ENCODE data around the gene SALL1.

SALL1 gene

DNA sequence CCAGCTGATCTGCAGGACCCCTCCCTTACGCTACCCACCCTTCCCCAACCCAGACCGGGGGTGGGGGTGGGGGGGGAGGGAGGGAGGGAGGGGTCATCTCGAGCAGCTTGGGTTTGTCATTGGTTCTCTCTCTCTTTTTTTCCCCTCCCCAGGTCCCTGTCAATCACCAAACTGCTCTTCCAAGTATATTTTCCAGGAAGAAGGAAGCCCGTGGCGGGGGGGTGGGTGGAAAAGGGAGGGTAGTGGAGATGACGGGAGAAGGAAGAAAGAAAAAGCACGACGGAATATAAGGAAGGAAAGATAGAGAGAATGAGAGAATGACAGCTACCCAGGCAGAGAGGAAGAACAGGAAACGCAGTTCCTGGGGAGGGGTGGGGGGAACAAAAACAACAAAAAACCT is 17.9 kb downstream of the SALL1 start:
- Histone ChIP-seq H3K4me1 (ENCODE audit: control insufficient read depth in 5 of 5, insufficient read depth in 5 of 5, low read length in 5 of 5) (peaks cover 0 to 11% (median 5%) of the 10 kb centered on the region in 5 donors), H3K27me3 (ENCODE audit: control insufficient read depth in 5 of 5, insufficient read depth in 4 of 5, low read length in 5 of 5) (peaks cover 11 to 21% (median 16%) of the 10 kb centered on the region in 5 donors), H3K4me3 (ENCODE audit: low read depth in 1 of 5, low read length in 5 of 5) (no peak overlapping the region), H3K27ac (ENCODE audit: low read depth, low read length) (no peak overlapping the region), H3K36me3 (ENCODE audit: control insufficient read depth in 5 of 5, insufficient read depth in 5 of 5, low read length in 5 of 5) (no peaks in the 10 kb centered on the region), H3K9ac (ENCODE audit: low read length in 5 of 5) (no peak overlapping the region), H3K9me3 (ENCODE audit: control insufficient read depth in 5 of 5, low read length in 5 of 5) (no peaks in the 10 kb centered on the region)

DNA sequence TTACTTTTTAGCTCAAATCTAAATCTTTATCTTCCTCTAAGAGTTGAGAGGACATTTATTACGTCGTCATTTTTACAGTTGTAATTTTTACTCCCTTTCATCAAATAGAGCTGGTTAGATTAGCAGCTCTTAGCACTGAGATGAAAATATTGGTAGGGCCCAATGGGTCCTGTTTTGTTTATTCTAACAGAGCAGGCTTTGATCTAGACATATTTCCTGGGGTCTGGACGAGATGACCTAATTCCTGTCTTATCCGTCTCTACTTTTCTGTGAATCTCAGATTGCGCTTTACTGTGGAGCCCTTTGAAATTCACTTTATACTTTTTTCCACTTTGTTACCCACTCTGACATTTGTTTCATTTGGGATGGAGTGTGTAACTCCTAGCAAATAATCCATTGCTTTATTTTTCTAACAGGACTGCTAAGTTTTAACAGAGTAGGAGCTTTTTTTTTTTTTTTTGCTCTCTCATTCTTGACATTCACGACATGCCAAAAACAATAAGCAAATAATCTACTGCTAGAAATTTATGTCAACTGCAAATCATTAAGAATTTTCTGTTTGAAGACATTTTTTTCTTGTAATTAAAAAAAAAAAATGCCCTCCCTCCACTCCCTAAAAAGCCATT is 18.5 kb downstream of the SALL1 start:
- Histone ChIP-seq H3K9me3 (ENCODE audit: control insufficient read depth in 5 of 5, low read length in 5 of 5) (no peaks in the 10 kb centered on the region), H3K27me3 (ENCODE audit: control insufficient read depth in 5 of 5, insufficient read depth in 4 of 5, low read length in 5 of 5) (peaks cover 11 to 21% (median 16%) of the 10 kb centered on the region in 5 donors), H3K4me3 (ENCODE audit: low read depth in 1 of 5, low read length in 5 of 5) (no peak overlapping the region)

DNA sequence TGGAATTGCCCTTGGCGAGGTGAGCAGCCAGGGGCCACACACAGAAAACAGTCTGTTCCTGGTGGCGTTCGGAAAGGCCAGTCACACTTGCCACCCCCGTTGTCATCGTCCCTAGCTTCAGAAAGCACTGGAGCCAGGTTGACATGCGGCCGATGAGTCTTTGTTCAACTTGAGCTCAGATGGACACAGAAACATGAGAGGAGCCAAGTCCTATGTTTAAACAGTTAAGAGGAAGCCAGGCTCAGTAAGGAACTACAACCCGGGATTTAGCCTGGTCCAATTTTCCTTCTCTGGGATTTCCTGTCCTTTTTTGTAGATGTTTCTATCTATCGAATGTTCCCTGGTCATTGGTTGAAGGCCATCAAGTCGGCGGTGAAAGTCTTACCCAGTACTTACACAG is 19.5 kb downstream of the SALL1 start:
- H3K27ac ChIP-seq (ENCODE audit: low read depth, low read length), result no peak overlapping the region

More for the DNA sequence above, 18.5 kb downstream of the SALL1 start:
- Histone ChIP-seq H3K4me1 (ENCODE audit: control insufficient read depth in 5 of 5, insufficient read depth in 5 of 5, low read length in 5 of 5) (peaks cover 0 to 11% (median 5%) of the 10 kb centered on the region in 5 donors), H3K36me3 (ENCODE audit: control insufficient read depth in 5 of 5, insufficient read depth in 5 of 5, low read length in 5 of 5) (no peaks in the 10 kb centered on the region), H3K27ac (ENCODE audit: low read depth, low read length) (no peak overlapping the region), H3K9ac (ENCODE audit: low read length in 5 of 5) (no peak overlapping the region)

DNA sequence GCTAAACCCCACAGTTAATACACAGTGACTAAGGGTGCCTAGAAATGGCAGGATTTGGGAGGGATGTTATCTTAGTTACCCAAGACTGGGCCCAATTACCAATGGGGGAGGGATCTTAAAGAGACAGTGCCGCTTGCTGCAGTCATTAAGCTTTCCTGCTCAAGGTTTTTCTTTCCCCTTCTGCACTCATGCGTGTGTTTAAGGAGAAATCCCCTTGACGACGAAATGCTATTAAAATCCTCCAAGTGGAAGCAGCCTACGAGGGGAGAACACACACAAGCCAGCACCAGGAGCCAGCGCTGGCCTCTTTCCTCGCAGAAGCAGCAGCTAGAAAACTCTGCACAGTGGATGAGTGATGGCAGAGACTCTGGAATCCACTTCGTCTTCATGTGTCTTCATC is 22.0 kb downstream of the SALL1 start:
- Histone ChIP-seq H3K27me3 (ENCODE audit: control insufficient read depth in 5 of 5, insufficient read depth in 4 of 5, low read length in 5 of 5) (peaks cover 5 to 12% (median 10%) of the 10 kb centered on the region in 5 donors), H3K27ac (ENCODE audit: low read depth, low read length) (no peak overlapping the region), H3K9me3 (ENCODE audit: control insufficient read depth in 5 of 5, low read length in 5 of 5) (no peaks in the 10 kb centered on the region), H3K36me3 (ENCODE audit: control insufficient read depth in 5 of 5, insufficient read depth in 5 of 5, low read length in 5 of 5) (no peaks in the 10 kb centered on the region), H3K4me3 (ENCODE audit: low read depth in 1 of 5, low read length in 5 of 5) (no peak overlapping the region), H3K4me1 (ENCODE audit: control insufficient read depth in 5 of 5, insufficient read depth in 5 of 5, low read length in 5 of 5) (peaks cover 0 to 6% (median 0%) of the 10 kb centered on the region in 5 donors), H3K9ac (ENCODE audit: low read length in 5 of 5) (no peak overlapping the region)

More for the DNA sequence above, 19.5 kb downstream of the SALL1 start:
- Histone ChIP-seq H3K9ac (ENCODE audit: low read length in 5 of 5) (no peak overlapping the region), H3K4me1 (ENCODE audit: control insufficient read depth in 5 of 5, insufficient read depth in 5 of 5, low read length in 5 of 5) (peaks cover 0 to 11% (median 5%) of the 10 kb centered on the region in 5 donors), H3K9me3 (ENCODE audit: control insufficient read depth in 5 of 5, low read length in 5 of 5) (no peaks in the 10 kb centered on the region), H3K4me3 (ENCODE audit: low read depth in 1 of 5, low read length in 5 of 5) (no peak overlapping the region), H3K27me3 (ENCODE audit: control insufficient read depth in 5 of 5, insufficient read depth in 4 of 5, low read length in 5 of 5) (peaks cover 11 to 19% (median 14%) of the 10 kb centered on the region in 5 donors), H3K36me3 (ENCODE audit: control insufficient read depth in 5 of 5, insufficient read depth in 5 of 5, low read length in 5 of 5) (no peaks in the 10 kb centered on the region)

DNA sequence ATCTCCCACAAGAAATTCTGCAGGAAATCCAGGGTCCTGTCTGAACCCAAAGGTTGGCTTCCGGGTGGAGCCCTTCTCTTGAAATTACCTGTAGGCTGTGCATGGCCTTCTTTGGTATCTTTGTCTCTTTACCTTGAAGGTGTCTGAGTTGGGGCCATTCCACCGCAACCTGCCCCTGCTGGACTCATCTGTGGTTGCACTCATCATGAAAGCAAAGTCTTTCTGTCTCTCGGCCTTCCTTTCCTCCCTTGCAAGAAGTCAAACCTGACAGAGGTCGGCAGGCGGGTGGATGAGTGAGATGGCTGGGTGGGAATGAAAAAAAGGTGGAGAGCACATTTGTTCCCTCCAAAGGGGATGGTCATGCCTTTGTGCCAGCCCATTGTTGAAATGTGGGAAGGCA is 25.1 kb downstream of the SALL1 start:
- no peak overlapping the region for H3K4me3 ChIP-seq (ENCODE audit: low read depth in 1 of 5, low read length in 5 of 5)
- H3K4me1 ChIP-seq (ENCODE audit: control insufficient read depth in 5 of 5, insufficient read depth in 5 of 5, low read length in 5 of 5), result no peaks in the 10 kb centered on the region
- peaks cover 0 to 8% (median 3%) of the 10 kb centered on the region in 5 donors for H3K27me3 ChIP-seq (ENCODE audit: control insufficient read depth in 5 of 5, insufficient read depth in 4 of 5, low read length in 5 of 5)
- H3K27ac ChIP-seq (ENCODE audit: low read depth, low read length), result no peak overlapping the region
- H3K36me3 ChIP-seq (ENCODE audit: control insufficient read depth in 5 of 5, insufficient read depth in 5 of 5, low read length in 5 of 5), result no peaks in the 10 kb centered on the region
- no peaks in the 10 kb centered on the region for H3K9me3 ChIP-seq (ENCODE audit: control insufficient read depth in 5 of 5, low read length in 5 of 5)
- no peak overlapping the region for H3K9ac ChIP-seq (ENCODE audit: low read length in 5 of 5)

- H3K27ac ChIP-seq (ENCODE audit: low read depth, low read length), result no peak overlapping the region
- H3K4me1 ChIP-seq (ENCODE audit: control insufficient read depth in 5 of 5, insufficient read depth in 5 of 5, low read length in 5 of 5), result no peaks in the 10 kb centered on the region
These were observed 26.2 kb downstream of the SALL1 start for GRCh38 chr16:51124896-51125295.

DNA sequence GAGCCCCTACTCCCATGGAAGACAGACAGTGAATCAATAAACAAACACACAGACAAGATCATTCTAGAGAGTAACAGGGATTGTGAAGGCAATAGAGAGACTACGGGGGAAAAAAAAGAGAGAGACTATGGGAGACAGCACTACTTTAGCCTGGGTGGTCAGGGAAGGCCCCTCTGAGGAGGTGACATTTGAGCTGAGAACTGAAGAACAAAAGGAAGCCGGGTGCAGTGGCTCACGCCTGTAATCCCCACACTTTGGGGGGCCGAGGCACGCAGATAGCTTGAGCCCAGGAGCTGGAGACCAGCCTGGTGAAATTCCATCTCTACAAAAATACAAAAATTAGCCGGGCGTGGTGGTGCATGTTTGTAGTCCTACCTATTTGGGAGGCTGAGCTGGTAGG is 29.2 kb downstream of the SALL1 start:
- H3K4me1 ChIP-seq (ENCODE audit: control insufficient read depth in 5 of 5, insufficient read depth in 5 of 5, low read length in 5 of 5), result no peaks in the 10 kb centered on the region
- H3K9ac ChIP-seq (ENCODE audit: low read length in 5 of 5), result no peak overlapping the region
- H3K4me3 ChIP-seq (ENCODE audit: low read depth in 1 of 5, low read length in 5 of 5), result no peak overlapping the region
- H3K36me3 ChIP-seq (ENCODE audit: control insufficient read depth in 5 of 5, insufficient read depth in 5 of 5, low read length in 5 of 5), result no peaks in the 10 kb centered on the region
- H3K27ac ChIP-seq (ENCODE audit: low read depth, low read length), result no peak overlapping the region
- peaks cover 0 to 8% (median 3%) of the 10 kb centered on the region in 5 donors for H3K27me3 ChIP-seq (ENCODE audit: control insufficient read depth in 5 of 5, insufficient read depth in 4 of 5, low read length in 5 of 5)
- H3K9me3 ChIP-seq (ENCODE audit: control insufficient read depth in 5 of 5, low read length in 5 of 5), result no peaks in the 10 kb centered on the region

More at GRCh38 chr16:51124896-51125295, 26.2 kb downstream of the SALL1 start:
- Histone ChIP-seq H3K4me3 (ENCODE audit: low read depth in 1 of 5, low read length in 5 of 5) (no peak overlapping the region), H3K9ac (ENCODE audit: low read length in 5 of 5) (no peak overlapping the region), H3K27me3 (ENCODE audit: control insufficient read depth in 5 of 5, insufficient read depth in 4 of 5, low read length in 5 of 5) (peaks cover 0 to 8% (median 3%) of the 10 kb centered on the region in 5 donors), H3K9me3 (ENCODE audit: control insufficient read depth in 5 of 5, low read length in 5 of 5) (no peaks in the 10 kb centered on the region), H3K36me3 (ENCODE audit: control insufficient read depth in 5 of 5, insufficient read depth in 5 of 5, low read length in 5 of 5) (no peaks in the 10 kb centered on the region)

DNA sequence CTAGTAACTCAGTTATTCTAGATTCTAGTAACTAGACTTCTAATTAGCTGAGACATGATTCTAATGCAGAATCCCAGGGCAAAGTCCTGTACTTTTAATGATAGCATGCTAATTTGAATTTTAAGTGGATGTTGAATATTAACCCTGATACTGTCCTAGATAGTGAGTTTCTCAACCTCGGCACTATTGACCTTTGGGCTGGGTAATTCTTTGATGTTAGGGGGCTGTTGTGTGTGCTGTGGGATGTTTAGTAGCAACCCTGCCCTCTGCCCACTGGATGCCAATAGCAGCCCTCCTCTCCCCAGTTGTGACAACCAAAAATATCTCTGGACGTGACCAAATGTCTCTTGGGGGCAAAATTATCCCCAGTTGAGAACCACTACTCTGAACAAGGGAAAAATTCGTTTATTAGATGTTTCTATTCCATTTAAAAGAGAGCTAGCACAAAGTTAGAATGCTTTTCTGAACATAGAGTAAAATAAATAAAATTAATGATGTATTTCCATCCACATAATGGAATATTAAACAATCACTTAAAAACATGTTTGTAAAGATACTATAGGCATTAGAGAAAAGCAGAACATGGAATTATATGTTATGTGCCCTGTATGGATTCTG is 30.2 kb downstream of the SALL1 start:
- H3K27me3 ChIP-seq (ENCODE audit: control insufficient read depth in 5 of 5, insufficient read depth in 4 of 5, low read length in 5 of 5), result peaks cover 0 to 13% (median 3%) of the 10 kb centered on the region in 5 donors

DNA sequence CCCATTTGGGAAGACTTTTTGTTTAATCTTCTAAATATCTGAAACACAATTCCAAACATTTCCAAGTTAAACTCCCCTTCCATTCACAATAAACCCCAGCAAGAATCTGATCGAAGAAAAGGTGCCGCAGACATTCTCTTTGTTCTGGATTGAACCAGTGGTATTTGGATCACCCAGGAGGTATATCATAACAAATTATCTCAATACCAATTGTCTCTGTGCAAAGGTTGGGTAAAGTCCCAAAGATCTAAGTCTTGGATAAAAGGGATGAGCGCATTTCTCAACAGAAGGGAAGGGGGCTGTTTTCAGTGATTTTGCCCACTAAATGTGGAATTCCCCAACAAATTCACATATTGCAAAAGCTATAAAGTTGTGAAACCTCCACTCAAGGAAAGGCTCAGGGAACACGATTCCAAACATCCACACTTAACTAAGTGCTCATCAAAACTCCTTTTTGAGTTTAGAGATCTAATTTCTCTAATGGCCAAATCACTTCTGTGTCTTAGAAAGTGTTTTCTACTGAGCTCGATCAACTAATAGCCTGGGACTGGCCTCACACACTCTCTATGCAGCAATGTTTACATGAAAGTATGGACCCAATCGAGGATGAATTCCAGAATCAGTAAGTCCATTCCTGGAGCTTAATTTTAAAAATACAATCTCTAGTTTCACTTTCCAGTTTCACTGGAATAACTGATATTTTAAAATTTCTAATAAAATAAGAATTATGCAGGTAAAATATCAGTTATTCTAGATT is 30.9 kb downstream of the SALL1 start:
- no peak overlapping the region for H3K9ac ChIP-seq (ENCODE audit: low read length in 5 of 5)

More for the DNA sequence above, 30.2 kb downstream of the SALL1 start:
- no peak overlapping the region for H3K27ac ChIP-seq (ENCODE audit: low read depth, low read length)
- H3K9ac ChIP-seq (ENCODE audit: low read length in 5 of 5), result no peak overlapping the region
- no peaks in the 10 kb centered on the region for H3K36me3 ChIP-seq (ENCODE audit: control insufficient read depth in 5 of 5, insufficient read depth in 5 of 5, low read length in 5 of 5)
- H3K9me3 ChIP-seq (ENCODE audit: control insufficient read depth in 5 of 5, low read length in 5 of 5), result no peaks in the 10 kb centered on the region
- no peak overlapping the region for H3K4me3 ChIP-seq (ENCODE audit: low read depth in 1 of 5, low read length in 5 of 5)
- H3K4me1 ChIP-seq (ENCODE audit: control insufficient read depth in 5 of 5, insufficient read depth in 5 of 5, low read length in 5 of 5), result no peaks in the 10 kb centered on the region

DNA sequence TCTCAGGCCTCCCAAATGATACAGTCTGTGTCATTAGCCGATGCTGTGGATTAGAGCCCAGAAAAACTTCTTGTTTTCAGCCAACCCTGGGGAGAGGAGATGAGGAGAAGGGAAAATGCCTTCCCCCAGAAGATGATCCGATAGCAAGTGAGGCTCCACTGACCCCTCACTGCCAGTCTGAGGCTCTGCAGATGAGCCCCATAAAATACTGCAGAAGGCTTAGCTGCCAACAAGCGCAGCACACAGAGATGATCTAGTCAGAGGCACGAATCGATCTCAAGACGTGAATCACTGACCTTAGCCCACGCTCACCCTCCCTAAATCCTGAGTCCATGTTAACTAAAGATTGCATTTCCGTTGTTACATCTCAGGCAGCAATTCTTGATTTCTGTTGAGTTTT is 31.5 kb downstream of the SALL1 start:
- Histone ChIP-seq H3K9ac (ENCODE audit: low read length in 5 of 5) (no peak overlapping the region), H3K27ac (ENCODE audit: low read depth, low read length) (no peak overlapping the region), H3K27me3 (ENCODE audit: control insufficient read depth in 5 of 5, insufficient read depth in 4 of 5, low read length in 5 of 5) (peaks cover under 1 to 17% (median 8%) of the 10 kb centered on the region in 5 donors), H3K9me3 (ENCODE audit: control insufficient read depth in 5 of 5, low read length in 5 of 5) (no peaks in the 10 kb centered on the region), H3K36me3 (ENCODE audit: control insufficient read depth in 5 of 5, insufficient read depth in 5 of 5, low read length in 5 of 5) (no peaks in the 10 kb centered on the region), H3K4me1 (ENCODE audit: control insufficient read depth in 5 of 5, insufficient read depth in 5 of 5, low read length in 5 of 5) (no peaks in the 10 kb centered on the region), H3K4me3 (ENCODE audit: low read depth in 1 of 5, low read length in 5 of 5) (no peak overlapping the region)

More for the DNA sequence above, 30.9 kb downstream of the SALL1 start:
- no peaks in the 10 kb centered on the region for H3K4me1 ChIP-seq (ENCODE audit: control insufficient read depth in 5 of 5, insufficient read depth in 5 of 5, low read length in 5 of 5)
- H3K27ac ChIP-seq (ENCODE audit: low read depth, low read length), result no peak overlapping the region
- peaks cover 0 to 17% (median 4%) of the 10 kb centered on the region in 5 donors for H3K27me3 ChIP-seq (ENCODE audit: control insufficient read depth in 5 of 5, insufficient read depth in 4 of 5, low read length in 5 of 5)
- H3K4me3 ChIP-seq (ENCODE audit: low read depth in 1 of 5, low read length in 5 of 5), result no peak overlapping the region
- H3K9me3 ChIP-seq (ENCODE audit: control insufficient read depth in 5 of 5, low read length in 5 of 5), result no peaks in the 10 kb centered on the region
- no peaks in the 10 kb centered on the region for H3K36me3 ChIP-seq (ENCODE audit: control insufficient read depth in 5 of 5, insufficient read depth in 5 of 5, low read length in 5 of 5)
